ENCODE results near the gene EIF4A2. TPM values are rescaled to one million over a fixed set of nuclear protein-coding genes. Genes with fewer than 3 reads are reported as not detected.

Gene EIF4A2
- total and polyA plus RNA-seq, 9 of the 15 experiments (the other 6 are each of a cell fraction or from before 2014, with no cell fraction given) = 307 to 754 (median 435) TPM

- TF ChIP-seq, protein P1, sequence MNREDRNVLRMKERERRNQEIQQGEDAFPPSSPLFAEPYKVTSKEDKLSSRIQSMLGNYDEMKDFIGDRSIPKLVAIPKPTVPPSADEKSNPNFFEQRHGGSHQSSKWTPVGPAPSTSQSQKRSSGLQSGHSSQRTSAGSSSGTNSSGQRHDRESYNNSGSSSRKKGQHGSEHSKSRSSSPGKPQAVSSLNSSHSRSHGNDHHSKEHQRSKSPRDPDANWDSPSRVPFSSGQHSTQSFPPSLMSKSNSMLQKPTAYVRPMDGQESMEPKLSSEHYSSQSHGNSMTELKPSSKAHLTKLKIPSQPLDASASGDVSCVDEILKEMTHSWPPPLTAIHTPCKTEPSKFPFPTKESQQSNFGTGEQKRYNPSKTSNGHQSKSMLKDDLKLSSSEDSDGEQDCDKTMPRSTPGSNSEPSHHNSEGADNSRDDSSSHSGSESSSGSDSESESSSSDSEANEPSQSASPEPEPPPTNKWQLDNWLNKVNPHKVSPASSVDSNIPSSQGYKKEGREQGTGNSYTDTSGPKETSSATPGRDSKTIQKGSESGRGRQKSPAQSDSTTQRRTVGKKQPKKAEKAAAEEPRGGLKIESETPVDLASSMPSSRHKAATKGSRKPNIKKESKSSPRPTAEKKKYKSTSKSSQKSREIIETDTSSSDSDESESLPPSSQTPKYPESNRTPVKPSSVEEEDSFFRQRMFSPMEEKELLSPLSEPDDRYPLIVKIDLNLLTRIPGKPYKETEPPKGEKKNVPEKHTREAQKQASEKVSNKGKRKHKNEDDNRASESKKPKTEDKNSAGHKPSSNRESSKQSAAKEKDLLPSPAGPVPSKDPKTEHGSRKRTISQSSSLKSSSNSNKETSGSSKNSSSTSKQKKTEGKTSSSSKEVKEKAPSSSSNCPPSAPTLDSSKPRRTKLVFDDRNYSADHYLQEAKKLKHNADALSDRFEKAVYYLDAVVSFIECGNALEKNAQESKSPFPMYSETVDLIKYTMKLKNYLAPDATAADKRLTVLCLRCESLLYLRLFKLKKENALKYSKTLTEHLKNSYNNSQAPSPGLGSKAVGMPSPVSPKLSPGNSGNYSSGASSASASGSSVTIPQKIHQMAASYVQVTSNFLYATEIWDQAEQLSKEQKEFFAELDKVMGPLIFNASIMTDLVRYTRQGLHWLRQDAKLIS (CRISPR knock-in tag; IDR thresholded peaks at IDR 0.05) = no peak
- TF ChIP-seq TAL1 (IDR thresholded peaks at IDR 0.05) (no peak; the same call in 1 of the 2 replicates), MYC (IDR thresholded peaks at IDR 0.05; ENCODE audit: low read depth, low read length) (peak; percentile 89), MYC (CRISPR knock-in tag; IDR thresholded peaks at IDR 0.05; ENCODE audit: borderline replicate concordance, low read depth) (peak; percentile 85; the same call in 1 of the 2 replicates), TEAD2 (tag; IDR thresholded peaks at IDR 0.05) (peak; percentile 82), MCM3 (IDR thresholded peaks at IDR 0.05) (no peak), EHMT2 (IDR thresholded peaks at IDR 0.05) (no peak), CGGBP1 (CRISPR knock-in tag; IDR thresholded peaks at IDR 0.05) (0 out of 2 replicates have a peak, but pooled peaks have one; percentile 16), SIN3B (IDR thresholded peaks at IDR 0.05; ENCODE audit: low read depth) (no peak; the same call in 1 of the 2 replicates), TSC22D4 (tag; IDR thresholded peaks at IDR 0.05) (no peak), FUS (optimal IDR thresholded peaks at IDR 0.05; ENCODE audit: low read depth, low read length) (no peak), JUND (IDR thresholded peaks at IDR 0.05; ENCODE audit: borderline replicate concordance, low read depth, low read length) (peak; percentile 52), JUND (tag; IDR thresholded peaks at IDR 0.05; ENCODE audit: borderline replicate concordance, low read depth, low read length) (peak; percentile 26; the same call in 1 of the 3 replicates), ZNF444 (CRISPR knock-in tag; IDR thresholded peaks at IDR 0.05) (no peak), NFE2L1 (tag; IDR thresholded peaks at IDR 0.05; ENCODE audit: borderline replicate concordance, low read depth) (no peak), NRF1 (conservative IDR thresholded peaks at IDR 0.05 in 1 of 2, IDR thresholded peaks at IDR 0.05 in 1 of 2) (peak; percentile 68 to 73), SMC3 (conservative IDR thresholded peaks at IDR 0.05; ENCODE audit: insufficient read depth, low read depth, low read length) (no peak), RFX5 (IDR thresholded peaks at IDR 0.05; ENCODE audit: low read depth, low read length) (no peak), CEBPZ (IDR thresholded peaks at IDR 0.05; ENCODE audit: borderline replicate concordance, low read depth, low read length) (peak; percentile 2; the same call in 1 of the 2 replicates)
- TF ChIP-seq, protein P2, sequence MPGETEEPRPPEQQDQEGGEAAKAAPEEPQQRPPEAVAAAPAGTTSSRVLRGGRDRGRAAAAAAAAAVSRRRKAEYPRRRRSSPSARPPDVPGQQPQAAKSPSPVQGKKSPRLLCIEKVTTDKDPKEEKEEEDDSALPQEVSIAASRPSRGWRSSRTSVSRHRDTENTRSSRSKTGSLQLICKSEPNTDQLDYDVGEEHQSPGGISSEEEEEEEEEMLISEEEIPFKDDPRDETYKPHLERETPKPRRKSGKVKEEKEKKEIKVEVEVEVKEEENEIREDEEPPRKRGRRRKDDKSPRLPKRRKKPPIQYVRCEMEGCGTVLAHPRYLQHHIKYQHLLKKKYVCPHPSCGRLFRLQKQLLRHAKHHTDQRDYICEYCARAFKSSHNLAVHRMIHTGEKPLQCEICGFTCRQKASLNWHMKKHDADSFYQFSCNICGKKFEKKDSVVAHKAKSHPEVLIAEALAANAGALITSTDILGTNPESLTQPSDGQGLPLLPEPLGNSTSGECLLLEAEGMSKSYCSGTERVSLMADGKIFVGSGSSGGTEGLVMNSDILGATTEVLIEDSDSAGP (CRISPR knock-in tag; IDR thresholded peaks at IDR 0.05) = no peak
These were observed at the start of gene EIF4A2 (continued) for GRCh38 chr3:186783058-186783730.

Data from K562 (cell line).